HG03103 (cell line): Measurements from ENCODE around the gene CCR9.
"Not testable (repeated sequence)": the region's sequence is repeated elsewhere in the genome, so short reads cannot be mapped to it uniquely, and the experiment has no call there.

Source experiments
- ATAC-seq: cut with Tn5 transposase; IDR thresholded peaks from one replicate; pipeline ENCODE4 v1.9.1; 2021; ENCODE audit warnings: low read depth; ENCODE audit not compliant: unreplicated experiment

Gene CCR9, protein sequence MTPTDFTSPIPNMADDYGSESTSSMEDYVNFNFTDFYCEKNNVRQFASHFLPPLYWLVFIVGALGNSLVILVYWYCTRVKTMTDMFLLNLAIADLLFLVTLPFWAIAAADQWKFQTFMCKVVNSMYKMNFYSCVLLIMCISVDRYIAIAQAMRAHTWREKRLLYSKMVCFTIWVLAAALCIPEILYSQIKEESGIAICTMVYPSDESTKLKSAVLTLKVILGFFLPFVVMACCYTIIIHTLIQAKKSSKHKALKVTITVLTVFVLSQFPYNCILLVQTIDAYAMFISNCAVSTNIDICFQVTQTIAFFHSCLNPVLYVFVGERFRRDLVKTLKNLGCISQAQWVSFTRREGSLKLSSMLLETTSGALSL

DNA sequence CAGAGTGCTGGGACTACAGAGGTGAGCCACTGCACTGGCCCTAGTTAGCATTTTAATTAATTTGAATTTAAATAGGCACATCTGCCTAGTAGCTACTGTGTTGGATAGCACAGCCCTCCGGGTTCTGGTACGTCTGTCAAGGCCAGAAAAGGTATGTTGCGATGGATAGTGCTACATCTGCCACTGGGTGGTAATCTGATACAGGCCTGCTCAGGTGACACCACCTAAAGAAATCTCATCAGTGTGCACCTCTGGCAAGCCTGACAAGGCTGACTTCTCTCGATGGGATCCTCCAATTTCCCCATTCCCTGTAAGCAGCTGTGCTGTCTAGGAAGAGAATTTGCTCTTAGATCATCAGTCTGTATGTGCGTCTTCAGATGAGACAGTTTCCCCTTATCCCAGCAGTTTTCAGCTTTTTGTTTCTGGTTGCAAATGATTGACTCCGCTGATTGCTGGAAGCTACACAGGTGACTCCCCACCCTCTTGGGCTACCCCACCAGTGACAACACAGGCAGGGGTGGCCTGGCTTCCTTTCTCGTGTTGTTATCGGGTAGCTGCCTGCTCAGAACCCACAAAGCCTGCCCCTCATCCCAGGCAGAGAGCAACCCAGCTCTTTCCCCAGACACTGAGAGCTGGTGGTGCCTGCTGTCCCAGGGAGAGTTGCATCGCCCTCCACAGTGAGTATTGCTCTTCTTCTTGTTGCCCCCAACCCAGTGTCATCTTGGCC is at the start of gene CCR9:
TSS of gene CCR9 (plus strand) at position 565 of the 727 bp plus-strand sequence. CDS start 8,391 bp downstream, outside the sequence.
- ATAC-seq: no peak

DNA sequence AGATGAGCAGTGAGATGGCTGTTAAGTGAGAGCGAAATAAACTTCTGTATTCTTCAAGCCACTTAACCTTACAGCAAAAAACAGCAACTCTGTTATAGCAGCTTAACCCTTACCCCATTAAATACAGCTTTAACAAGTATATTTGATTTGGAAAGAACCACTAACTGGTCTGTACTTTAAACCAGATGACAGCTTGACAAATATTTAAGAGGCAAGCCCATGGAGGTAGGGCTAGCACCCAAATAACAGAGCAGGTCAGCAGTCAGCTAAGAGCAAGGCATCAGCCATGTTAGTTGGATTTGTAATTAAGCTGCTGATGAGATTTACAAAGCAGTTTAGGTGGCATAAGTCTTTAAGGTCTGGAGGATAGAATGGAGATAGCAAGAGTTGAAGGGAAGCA is 47.9 kb upstream of the CCR9 start:
- no peak for ATAC-seq

DNA sequence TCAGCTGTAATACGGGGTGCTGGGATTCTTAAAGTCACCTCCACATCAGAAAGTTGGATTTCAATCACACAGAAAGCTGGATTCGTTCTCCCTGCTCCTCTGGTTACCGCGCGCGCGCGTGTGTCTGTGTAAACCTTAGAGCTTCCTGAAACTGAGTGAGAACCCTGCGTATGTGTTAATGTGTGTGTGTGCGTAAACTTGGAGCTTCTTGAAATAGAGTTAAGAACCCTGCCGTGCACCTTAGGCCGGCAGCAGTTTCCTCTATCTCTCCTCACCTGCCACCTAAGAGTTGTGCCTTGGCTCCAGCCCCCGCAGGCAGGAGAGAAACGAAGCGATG is 45.0 kb upstream of the CCR9 start:
- peak; percentile 10 for ATAC-seq

DNA sequence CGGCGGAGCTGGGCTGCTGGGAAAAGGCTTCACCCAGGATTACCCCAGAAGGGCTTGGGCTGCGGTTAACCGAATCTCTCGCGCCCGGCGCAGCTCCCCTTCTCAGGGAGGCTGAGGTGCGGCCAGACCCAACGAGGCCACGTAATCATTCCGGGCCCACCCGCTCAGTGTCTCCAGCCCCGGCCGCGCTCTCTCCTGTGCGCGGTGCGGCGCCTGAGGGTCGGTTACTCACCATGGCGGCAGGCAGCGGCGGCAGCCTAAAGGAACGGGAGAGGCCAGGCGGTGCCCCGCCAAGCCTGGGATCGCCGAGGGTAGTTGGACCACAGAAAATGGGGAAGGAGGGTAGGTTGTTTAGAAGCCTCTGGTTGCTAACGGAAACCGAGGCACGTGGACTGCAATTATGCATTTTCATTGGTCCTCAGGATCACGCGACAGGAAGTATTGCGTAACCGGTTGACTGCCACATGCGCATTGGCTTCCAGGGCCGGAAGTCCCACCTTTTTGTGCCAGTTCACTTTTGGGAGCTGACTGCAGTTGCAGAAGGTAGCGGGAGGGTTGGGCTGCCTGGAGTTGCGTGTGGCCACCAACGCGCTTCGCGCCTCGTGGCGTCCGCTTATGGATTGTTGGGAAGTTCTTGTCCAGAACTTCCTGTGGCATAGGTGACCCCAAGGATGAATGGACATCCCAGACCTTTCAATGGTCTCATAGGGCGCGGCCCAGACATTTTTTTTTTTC is 44.4 kb upstream of the CCR9 start, which contains the start of gene LZTFL1:
TSS of gene LZTFL1 (minus strand) at position 363 of the 735 bp plus-strand sequence. CDS start at position 235, 128 bp downstream.
- ATAC-seq: peak; percentile 90

DNA sequence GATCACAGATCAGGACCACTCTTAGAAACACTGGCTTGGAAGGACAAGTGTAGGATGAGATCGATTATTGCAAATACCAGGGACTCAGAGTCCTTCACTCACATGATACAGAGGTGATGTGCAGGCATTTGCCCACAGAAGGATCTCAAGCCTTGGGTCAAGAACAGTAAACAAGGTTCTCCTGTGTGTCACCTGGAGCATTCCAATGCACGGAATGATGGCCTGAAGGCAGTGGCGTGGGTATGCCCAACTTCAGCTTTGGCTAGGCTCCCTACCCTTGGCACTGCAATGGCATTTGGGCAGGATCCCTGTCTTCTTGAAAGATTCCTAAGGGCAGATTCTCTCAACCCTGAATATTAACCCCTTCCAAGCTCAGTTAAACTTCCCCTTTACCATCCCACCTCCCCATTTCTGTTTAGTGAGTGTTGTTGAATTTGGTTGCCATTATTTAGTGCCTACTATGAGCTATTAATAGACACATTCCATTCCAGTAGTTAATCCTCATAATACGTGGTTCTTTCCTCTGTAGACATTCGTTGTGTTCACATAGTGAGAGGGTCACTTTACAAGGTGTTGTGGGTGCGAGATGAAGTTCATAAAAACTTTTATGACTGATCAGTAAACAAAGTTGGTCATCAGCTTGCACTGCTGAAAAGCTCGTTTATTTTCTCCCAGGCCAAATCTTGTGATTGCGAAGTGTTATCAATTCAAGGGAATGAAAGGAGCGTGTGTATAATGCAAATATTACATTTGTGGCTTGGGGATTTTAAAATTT is 43.3 kb upstream of the CCR9 start:
- no peak for ATAC-seq

DNA sequence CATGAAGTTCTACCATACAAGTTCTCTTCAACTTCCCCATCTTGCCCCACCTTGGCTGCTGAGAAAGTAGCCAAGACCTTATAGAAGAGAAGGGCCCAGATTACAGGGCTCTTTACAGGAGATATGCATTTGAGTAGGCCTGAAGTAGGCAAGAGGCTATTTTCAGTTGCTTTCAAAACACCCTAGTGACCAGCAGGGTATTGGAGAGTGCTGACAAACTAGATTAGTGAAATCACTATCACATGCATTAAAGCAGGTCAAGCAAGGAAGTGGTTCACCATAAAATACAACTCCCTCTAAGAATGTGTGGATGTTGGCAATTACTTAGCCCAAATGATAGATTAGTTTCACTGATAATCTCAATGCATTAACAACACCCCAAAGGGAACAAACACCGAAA is 41.7 kb upstream of the CCR9 start:
- no peak for ATAC-seq

DNA sequence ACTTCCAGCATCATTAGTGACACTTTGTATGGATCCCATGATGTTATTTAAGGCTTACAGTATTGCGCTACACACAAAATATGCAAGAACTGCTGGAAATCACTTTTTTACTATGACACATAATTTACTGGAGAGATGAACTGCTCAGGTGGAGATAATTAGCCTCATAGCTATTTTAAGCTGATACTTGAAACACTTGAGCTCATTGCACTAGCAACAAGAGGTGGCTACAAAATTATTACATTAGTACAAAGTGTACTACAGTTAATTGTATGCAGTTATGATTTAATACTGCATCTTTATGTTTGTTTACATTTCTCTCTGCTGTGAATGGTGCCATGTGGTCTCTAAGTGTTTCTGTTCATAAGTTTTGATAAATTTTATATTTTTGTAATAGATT is 38.0 kb upstream of the CCR9 start:
- no peak for ATAC-seq

DNA sequence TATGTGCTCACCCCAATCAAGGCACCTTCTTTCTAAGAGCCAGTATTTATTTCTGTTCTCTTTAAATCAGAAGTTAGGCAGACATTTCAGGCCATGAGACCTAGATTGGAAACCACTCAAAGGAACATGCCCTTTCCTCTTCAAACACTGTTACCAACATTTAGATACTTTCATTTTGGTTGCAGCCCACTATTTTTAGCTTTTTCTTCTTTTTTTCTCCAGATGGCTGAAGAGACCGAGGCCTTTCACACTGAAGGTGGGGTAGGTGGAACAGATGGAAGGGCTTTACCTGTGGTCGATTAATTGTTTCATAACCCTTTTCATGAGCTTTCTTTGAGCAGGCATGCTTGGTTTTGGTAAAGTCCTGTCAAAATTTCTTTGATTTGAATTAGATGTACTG is 33.5 kb upstream of the CCR9 start:
- no peak for ATAC-seq

DNA sequence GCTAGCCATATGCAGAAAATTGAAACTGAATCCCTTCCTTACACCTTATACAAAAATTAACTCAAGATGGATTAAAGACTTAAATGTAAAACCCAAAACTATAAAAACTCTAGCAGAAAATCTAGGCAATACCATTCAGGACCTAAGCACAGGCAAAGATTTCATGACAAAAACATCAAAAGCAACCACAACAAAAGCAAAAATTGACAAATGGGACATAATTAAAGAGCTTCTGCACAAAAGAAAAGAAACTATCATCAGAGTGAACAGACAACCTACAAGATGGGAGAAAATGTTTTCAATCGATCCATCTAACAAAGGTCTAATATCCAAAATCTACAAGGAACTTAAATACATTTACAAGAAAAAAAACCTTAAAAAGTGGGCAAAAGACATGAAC is 30.0 kb upstream of the CCR9 start:
- not testable (repeated sequence) for ATAC-seq

DNA sequence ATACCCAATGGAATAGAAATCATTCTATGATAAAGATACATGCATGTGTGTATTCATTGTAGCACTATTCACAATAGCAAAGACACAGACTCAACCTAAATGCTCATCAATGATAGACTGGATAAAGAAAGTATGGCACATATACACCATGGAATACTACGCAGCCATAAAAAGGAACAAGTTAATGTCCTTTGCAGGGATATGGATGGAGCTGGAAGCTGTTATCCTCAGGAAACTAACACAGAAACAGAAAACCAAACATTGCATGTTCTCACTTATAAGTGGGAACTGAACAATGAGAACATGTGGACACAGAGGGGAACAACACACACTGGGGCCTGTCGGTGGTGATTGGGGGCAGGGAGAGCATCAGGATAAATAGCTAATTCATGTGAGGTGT is 29.3 kb upstream of the CCR9 start:
- not testable (repeated sequence) for ATAC-seq

DNA sequence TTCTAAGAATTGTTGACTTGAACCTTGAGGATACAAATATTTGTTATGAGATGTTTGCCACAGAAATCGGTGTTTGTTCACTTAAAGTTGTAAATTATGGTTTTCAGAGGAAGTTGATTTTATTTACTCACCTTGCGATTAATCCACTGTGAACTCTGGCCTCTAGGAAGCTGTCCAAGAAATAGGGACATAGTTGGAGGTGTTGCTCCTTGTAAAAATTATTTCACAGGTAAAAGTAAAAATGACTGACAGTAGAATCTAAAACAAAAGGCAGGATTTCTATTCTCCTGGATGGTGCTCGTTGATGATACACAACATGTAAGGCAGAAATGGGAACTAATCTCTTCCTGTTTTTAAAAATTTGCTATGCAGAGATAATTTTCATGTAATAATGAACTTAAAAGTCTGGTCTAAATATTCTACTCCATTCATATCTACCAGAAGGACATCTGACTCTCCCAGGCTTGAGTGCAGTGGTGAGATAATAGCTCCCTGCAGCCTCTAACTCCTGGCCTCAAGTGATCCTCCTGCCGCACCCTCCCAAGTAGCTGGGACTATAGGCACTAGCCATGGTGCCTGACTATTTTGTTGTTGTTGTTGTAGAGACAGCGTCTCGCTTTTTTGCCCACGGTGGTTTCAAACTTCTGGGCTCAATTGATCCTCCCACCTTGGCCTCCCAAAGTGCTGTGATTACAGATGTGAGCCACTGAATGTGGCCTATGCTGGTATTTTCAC is 27.4 kb upstream of the CCR9 start:
- no peak for ATAC-seq

DNA sequence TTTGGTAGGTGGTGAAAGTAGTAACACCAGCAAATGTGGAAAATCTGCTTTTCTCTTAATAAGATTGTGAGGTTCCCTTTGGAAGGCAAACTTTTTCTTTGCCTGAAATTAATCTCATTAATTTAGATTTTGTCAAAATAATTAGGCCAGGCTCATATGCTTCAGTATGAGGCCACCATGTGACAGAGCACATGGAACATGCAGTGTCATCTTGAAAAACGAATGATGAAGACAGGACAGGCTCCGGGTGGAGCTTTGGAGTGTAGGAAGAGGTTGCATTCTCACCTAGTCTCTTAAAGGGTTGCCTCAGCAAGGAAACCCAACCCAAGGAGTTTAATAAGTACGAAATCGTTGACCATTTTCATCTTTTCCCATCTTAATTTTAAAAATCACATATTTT is 25.9 kb upstream of the CCR9 start:
- no peak for ATAC-seq

DNA sequence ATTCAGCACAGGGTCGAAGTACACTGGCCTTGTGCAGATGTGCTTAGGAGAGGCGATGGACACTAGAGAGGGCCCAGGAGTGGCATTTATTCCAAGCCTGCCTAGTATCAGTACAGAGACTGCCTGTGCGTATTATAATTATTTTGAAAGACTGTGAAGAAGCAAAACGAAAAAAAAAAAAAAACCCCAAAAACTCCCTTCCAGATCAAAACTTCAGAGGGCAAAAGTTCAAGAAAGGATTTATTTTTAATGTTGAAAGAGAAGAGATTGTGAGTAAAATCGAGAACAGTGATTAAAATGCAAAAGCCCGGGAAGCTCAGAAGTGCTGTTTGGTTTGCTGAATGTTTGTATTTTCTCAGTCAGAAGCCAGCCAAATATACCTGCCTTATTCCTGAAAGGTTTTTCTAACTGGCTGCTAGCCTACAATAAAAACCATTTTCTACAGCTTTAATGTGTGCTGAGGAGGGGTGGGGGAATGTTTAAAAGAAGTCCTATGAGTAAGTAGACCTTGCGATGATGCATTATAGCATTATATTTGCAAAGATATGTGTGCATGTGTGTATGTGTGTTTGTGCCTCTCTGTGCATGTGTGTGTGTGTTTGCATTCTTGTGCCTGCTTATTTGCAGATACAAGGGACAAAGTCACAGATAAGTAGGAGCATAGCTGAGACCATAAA is 25.2 kb upstream of the CCR9 start:
- ATAC-seq: no peak

DNA sequence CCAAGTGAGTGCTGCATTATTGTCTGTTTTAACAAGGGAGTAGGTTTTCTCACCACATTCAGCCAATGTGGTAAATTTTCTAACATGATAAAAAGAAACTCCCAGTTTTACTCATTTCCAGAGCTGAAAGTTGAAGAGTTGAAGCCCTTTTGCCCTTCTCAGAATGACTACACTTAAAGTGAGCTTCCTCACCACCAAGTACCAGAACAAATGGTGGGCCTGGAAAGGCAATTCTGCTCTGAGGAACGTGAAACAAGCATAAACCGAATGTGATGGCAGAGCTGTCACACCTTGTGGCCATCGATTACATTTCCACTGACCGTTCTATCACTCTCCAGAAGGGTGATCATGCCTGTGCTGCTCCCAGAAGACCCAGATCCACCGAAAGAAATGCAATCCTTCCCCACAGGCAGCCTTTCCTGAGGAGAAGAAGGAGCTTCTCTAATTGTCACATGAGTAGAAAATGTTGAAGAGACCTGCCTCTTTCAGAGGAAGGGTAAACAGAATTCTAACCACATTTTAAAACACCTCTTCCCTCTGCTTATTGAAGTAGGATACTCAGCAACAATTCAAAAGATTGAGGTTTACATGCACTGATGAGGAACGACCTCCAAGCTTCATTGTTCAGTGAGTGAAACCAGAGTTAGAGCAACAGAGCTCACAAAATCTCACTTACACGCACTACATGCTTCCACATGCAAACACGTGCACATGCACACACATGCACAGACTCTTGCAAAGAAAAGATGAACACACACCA is 21.4 kb upstream of the CCR9 start:
- peak; percentile 63 for ATAC-seq

DNA sequence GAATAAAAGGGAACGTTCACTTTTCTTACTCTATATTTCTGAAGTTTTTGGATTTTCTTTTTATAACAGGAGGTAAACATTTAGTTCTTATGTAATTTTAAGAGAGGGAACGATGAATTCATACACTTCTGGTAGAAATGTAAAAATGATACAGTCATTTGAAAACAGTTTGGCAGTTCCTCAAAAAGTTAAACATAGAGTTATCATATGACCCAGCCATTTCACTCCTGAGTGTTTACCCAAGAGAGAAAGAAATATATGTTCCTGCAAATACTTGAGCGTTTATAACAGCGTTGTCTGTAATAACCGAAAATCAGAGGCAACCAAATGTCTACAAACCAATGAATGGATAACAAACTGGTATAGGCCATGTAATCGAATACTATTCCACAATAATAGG is 20.8 kb upstream of the CCR9 start:
- ATAC-seq: no peak

DNA sequence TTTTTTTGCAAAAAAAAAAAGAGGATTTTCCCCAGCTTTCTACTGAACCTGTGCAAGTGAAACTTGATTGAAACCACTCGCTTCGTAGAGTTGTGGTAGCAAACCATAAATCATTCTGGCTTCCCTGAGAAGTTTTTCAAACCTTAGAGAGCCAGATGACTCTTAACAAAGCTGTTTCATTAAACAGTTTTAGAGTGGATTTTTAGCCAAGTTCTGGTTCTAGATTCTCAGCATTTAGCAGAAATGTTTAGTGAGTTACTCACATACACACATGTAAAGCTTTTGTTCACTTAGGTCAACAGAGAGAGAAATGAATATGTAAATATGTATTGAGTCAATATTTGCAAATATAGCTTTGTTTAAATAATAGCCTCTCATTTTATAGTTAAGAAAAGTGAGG is 18.1 kb upstream of the CCR9 start:
- no peak for ATAC-seq

DNA sequence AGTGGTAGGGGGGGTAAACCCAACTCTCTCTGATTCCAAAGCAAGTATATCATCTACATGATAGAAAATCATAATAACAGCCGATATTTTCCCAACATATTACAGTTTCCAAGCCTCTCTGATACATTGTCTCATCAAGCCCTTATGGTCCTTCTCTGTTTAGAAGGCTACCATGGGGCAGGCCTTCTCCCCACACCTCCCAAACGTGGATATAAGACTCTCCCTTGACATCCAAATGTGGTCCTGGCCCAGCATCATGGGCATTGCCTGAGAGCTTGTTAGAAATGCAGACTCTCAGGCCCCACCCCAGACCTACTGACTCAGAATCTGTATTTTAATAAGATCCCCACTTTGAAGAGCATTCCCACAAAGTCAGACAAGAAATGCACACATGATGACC is 17.7 kb upstream of the CCR9 start:
- ATAC-seq: no peak

DNA sequence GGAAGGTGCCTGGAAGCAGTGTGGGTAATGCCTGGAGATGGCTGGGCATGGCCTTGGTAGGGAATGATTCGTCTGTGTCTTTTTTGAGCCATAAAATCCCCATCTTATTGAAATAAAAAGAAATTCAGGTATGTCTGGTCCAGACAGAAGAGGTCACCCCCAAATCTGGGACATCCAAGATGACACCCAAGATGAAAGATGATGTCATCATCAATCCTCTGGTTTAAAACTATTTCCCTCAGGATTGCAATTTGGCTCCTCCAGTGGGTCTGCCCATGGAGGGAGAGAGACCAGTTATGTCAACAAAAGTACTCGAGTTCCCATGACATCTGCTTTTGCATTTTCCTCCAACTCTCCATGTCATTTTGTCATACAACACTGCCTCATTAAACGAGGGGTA is 16.7 kb upstream of the CCR9 start:
- no peak for ATAC-seq

DNA sequence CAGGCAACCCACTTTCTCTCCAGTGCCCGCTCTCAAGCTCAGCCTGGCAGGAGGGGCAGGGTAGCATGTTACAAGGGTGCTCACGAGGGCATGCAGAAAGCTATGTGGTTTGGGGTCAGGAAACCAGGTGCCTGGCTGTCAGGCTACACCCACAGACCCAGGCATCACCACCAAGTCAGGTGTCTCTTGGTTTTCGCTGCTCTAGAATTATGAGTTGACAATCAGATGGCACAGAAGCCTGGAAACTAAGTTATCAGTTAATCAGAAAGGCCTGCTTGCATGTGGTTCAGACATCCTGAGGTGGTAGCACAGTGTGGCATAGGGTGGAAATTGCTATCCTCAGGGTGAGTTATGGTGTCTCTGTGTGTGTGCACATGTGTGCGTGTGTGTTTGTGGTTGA is 16.2 kb upstream of the CCR9 start:
- ATAC-seq: no peak
